ENCODE data around the gene SELENBP1.
"Not testable (repeated sequence)": the region's sequence is repeated elsewhere in the genome, so short reads cannot be mapped to it uniquely, and the experiment has no call there.

SELENBP1 gene

GRCh38 chr1:151373196-151373595 lies 691 bp upstream of the SELENBP1 start:
- DNase-seq = no peak

GRCh38 chr1:151371370-151372057 lies 991 bp downstream of the SELENBP1 start:
- peak; percentile 93 for DNase-seq

- DNase-seq = no peak
Measured at GRCh38 chr1:151370211-151370911, 2.1 kb downstream of the SELENBP1 start.

- no peak for DNase-seq
Measured at GRCh38 chr1:151369621-151370048, 2.9 kb downstream of the SELENBP1 start.

GRCh38 chr1:151369302-151369610 lies 3.2 kb downstream of the SELENBP1 start:
- no peak for DNase-seq

- no peak for DNase-seq
Measured at GRCh38 chr1:151368393-151369301, 3.9 kb downstream of the SELENBP1 start.

- DNase-seq = no peak
Measured at GRCh38 chr1:151367658-151368392, 4.7 kb downstream of the SELENBP1 start.

GRCh38 chr1:151364996-151365395 lies 7.5 kb downstream of the SELENBP1 start:
- no peak for DNase-seq

- DNase-seq = no peak
Measured at GRCh38 chr1:151362308-151363155, 10.0 kb downstream of the SELENBP1 start.

GRCh38 chr1:151361883-151362282 lies 10.6 kb downstream of the SELENBP1 start:
- DNase-seq = no peak

- no peak for DNase-seq
Measured at GRCh38 chr1:151356696-151357095, 15.8 kb downstream of the SELENBP1 start.

- DNase-seq = no peak
Measured at GRCh38 chr1:151352021-151352718, 20.3 kb downstream of the SELENBP1 start.

- DNase-seq = not testable (repeated sequence)
Measured at GRCh38 chr1:151350323-151350722, 22.2 kb downstream of the SELENBP1 start.

- no peak for DNase-seq
Measured at GRCh38 chr1:151347523-151348246, 24.8 kb downstream of the SELENBP1 start.

GRCh38 chr1:151346769-151347522 lies 25.6 kb downstream of the SELENBP1 start, which contains the start of gene RFX5:
Gene RFX5, minus strand, starts transcription at chr1:151347252. Its CDS starts 932 bp downstream, at chr1:151346320.
- peak; percentile 100 for DNase-seq

- DNase-seq = no peak
Measured at GRCh38 chr1:151346082-151346768, 26.3 kb downstream of the SELENBP1 start.

GRCh38 chr1:151344291-151344690 lies 28.2 kb downstream of the SELENBP1 start:
- no peak for DNase-seq

GRCh38 chr1:151343587-151343986 lies 28.9 kb downstream of the SELENBP1 start:
- no peak for DNase-seq

GRCh38 chr1:151342569-151342968 lies 29.9 kb downstream of the SELENBP1 start:
- no peak for DNase-seq

Measured in SHP77 treated with DMSO at 0.1 percent for 48 hours (cell line).